Amniotic epithelial cell (primary cell): ENCODE data around the gene MGST2.

ENCODE experiments used
- DNase-seq: peaks from one replicate; pipeline ENCODE4 v3.0.0-alpha.2; 2010; ENCODE audit warnings: low read depth

The MGST2 gene

DNA sequence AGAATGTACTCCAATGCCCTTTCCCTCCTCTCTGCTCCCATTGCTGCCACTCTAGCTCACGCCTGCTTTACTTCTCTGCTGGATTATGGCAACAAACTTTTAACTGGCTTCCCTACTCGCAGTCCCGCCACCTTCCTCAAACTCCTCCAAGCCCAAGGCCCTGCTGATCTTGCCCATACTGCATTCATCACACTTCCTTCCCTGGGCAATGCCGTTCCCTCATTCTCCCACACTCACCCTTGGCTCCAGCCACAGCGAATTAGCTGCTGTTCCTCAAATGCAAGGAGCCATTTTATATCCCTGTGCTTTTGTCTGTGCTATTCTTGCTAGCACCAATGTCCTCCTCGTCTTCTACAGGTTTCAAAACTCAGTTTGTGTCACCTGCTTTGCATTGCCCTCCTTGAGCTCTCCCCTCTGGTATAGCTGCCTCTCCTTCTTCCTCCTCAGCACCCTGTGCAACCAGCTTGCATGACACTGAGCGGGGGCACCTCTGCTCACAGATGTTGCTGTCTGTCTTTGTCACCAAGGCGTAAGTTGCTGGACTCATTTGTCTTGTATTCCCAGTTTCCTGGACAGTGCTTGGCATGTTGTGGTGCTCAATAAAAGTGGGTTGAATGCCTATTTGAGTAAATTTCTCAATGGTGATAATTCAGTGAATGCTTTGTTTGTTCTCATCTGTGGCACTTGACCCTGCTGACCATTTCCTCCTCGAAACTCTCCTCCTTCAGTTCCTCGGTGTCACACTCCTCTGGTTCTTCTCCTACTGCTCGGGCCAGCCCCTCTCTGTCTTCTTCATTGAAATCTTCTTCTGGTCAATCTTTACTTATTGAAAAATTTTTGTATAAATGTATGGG lies 22.4 kb upstream of the MGST2 start:
- DNase-seq: no peak

DNA sequence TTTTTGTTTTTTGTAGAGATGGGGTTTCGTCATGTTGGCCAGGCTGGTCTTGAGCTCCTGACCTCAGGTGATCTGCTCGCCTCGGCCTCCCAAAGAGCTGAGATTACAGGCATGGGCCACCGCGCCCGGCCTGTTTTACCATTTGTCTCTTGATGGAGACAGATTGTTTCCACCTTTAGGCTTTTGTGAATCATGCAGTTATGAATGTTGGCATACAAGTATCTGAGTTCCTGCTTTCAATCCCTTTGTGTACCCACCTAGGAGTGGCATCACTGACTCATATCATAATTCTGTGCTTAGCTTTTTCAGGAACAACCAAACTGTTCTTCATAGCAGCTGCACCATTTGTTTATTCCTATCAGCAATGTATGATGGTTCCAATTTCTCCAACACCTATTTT lies 20.2 kb upstream of the MGST2 start:
- DNase-seq: no peak

DNA sequence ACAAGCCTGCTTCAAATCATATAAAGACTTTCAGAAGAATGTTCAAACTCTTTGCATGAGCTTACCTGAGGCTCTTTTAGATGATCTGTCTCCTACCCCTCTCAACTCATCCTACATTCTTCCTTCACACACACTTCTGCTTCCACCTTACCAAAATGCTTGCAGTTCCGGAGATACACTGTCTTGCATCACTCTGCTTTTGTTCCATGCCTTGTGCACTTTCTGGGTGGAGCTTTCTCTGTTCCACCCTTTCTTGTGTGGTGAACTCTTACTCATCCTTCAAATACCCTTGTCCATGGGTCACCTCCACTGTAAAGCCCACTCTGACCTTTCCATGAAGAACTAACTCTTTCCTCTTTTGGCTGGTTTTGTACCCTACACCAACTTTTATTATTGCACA lies 18.4 kb upstream of the MGST2 start:
- no peak for DNase-seq

- DNase-seq: no peak
Measured at GRCh38 chr4:139647952-139648351, 17.7 kb upstream of the MGST2 start.

GRCh38 chr4:139651282-139652194 lies 14.1 kb upstream of the MGST2 start:
- DNase-seq: peak; percentile 83

DNA sequence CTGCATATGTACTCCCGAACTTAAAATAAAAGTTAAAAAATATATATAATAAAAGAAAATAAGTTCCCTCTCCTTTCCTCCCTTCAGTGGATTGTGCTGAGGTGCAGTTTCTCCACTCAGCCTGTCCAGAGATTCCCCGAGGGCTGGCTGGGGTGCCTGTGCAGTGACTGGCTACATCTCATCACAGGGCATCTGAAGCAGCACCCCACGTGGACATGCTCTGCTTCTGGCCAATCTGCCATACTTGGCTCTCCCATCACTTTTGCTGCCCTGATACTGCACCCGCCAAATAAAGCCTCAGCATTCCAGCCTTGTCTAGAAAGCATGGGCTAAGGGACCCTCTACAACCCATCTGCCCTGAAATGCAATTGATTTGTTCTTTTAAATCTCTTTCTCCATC lies 11.1 kb upstream of the MGST2 start:
- no peak for DNase-seq

GRCh38 chr4:139655116-139655515 lies 10.5 kb upstream of the MGST2 start:
- peak; percentile 57 for DNase-seq

DNA sequence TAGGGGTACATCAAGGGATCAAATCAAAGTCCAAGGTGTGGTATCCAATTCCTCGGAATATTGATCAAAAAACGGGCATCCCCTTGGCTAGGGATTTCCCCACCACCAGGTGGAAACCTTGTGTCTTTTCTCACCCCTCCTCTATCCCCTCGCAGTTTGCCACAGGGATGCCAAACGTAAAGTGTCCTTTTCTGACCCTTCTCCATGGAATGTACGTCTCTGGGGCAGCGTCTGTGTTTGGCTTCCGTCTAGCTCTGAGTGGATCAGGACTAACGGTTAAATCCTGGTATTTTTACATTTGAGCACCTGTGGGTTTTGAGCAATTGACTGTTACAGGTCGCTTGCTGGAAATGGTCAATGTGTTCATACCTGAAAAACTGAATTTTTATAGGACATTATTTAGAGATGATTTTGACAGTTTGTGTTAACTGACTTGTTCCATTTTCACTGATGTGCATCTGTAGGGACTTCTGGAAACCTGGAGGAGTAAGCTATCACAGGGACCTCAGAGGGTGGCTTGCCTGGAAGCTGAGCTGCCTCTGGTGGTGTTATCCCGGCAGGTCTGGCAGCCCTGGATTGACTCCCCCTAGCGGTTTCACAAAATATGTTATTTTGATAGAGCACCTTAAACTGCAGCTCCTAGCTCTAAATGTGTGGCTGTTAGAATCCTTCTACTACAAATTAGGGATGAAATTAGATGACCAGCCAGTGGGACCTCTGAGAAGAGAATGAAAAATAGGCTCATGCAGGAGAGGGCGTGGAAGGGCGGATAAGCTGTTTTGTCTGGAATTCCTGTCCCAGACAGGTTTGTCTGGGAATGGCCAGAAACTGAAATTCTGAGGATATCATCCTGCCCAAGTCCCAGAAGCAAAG lies 8.8 kb upstream of the MGST2 start:
- DNase-seq: peak; percentile 77

GRCh38 chr4:139658185-139658584 lies 7.4 kb upstream of the MGST2 start:
- DNase-seq: peak; percentile 47

GRCh38 chr4:139658586-139659382 lies 6.8 kb upstream of the MGST2 start:
- DNase-seq: no peak

DNA sequence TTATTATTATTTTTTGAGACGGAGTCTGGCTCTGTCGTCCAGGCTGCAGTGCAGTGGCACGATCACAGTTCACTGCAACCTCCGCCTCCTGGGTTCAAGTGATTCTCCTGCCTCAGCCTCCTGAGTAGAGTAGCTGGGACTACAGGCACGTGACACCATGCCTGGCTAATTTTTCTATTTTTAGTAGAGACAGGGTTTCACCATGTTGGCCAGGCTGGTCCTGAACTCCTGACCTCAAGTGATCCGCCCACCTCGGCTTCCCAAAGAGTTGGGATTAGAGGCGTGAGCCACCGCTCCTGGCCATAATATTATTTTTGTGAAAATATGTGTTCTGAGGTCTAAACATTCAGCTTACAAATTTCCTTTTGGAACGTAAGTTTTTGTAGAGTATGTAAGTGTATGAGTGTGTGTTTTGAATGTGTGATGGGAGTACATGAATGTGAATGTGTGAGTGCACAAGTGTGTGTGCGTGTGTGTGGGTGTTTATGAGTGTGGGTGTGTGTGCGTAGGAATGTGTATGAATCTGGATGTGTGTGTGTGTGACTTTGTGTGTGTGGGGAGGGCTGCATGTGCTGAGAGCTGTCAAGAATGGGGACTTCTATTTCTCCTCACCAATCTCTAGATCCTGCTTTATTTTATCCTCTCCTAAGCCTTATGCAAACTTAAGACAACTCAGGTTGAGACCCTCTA lies 5.7 kb upstream of the MGST2 start:
- DNase-seq: no peak

DNA sequence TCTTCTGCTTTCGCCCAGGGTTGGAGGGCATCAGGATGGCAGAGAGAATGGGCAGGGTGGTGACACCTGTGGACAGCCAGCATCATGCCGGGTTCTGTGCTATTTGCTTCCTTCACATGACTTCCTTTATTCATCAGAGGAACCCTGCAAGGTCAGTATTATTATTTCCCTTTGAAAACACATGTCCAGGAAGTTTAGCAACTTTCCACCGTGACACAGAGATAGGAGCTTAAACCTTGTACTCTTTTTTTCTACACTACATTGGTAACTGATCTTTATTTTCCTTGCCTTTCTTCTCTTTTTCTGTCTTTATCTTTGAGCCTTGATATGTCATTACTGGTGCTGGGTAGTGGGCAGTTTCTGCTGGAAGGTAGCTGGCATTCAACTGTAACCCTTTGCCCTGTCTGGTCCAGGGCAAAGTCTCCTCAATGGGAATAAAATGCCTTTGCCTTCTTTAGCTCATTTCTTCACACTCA lies 5.0 kb upstream of the MGST2 start:
- peak; percentile 29 for DNase-seq

DNA sequence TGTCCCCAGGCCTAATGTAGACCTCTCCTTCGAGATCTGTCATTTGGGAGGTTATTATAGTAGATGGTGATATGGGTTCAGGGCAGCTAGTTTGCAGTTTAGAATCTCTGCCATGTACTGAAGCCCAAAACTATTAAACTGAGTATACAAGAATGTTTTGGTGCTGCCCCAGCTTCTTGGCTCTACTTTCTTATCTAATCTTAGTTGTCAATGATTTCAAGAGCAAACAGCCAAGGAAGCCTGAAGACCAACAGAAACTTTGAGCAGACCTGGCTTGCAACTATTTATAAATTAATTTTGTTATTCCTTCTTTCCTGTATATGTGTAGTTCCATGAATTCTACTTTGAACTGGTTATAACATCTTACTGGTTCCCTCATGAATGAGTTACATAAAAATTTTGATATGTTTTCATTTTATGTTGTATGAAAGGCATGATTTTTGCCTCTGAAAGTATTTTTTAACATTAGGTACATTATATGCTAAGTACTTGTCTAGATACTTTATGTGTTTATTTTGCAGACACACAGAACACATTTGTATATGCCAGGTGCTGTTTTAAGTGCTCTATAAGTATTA lies 2.0 kb upstream of the MGST2 start:
- DNase-seq: no peak

DNA sequence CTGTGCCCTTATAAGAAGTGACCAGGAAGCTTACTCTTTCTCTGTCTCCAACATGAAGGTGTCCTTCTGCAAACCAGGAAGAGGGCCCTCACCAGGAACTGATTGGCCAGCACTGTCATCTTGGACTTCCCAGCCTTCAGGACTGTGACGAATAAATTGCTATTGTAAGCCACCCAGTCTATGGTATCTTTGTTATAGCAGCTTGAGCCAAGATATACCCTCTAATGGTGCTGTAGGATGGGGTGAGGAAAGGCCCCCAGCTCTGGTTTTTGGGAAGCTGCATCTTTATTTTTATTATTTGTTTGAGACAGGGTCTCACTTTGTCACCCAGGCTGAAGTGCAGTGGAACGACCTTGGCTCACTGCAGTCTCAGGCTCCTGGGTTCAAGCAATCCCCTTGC lies 1.2 kb upstream of the MGST2 start:
- no peak for DNase-seq

DNA sequence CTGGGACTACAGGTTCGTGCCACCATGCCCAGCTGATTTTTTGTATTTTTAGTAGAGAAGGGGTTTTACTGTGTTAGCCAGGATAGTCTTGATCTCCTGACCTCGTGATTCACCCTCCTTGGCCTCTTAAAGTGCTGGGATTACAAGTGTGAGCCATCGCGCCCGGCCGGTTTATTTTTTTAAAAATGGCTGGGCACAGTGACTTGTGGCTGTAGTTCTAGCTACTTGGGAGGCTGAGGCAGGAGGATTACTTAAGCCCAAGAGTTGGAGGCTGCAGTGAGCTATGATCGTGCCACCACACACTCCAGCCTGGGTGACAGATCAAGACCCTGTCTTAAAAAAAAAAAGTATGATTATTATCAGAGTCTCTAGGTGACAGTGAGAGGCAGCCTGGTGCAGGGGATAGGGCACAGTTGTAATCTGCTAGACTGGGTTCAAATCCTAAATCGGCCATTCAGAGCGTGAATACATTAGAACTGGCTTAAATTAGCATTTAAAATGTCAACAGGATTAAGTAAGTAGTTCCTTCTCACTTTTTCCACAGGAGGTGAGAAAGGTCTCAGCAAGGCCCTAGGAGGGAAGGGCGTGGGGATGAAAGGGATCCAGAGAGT lies 435 bp upstream of the MGST2 start:
- DNase-seq: peak; percentile 31

GRCh38 chr4:139666735-139667281 lies 1.2 kb downstream of the MGST2 start:
- DNase-seq: peak; percentile 83

DNA sequence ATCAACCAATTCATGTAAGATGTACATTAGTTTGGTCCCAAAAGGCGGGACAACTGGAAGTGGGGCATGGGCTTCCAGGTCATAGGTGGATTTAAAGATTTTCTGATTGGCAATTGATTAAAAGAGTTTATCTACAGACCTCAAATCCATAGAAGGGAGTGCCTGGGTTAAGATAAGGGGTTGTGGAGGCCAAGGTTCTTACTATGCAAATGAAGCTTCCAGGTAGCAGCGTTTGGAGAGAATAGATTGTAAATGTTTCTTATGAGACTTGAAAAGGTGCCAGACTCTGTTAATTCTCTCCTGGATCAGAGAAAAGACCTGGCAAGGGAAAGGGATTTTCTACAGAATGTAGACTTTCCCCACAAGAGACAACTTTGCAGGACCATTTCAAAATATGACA lies 2.4 kb downstream of the MGST2 start:
- no peak for DNase-seq

DNA sequence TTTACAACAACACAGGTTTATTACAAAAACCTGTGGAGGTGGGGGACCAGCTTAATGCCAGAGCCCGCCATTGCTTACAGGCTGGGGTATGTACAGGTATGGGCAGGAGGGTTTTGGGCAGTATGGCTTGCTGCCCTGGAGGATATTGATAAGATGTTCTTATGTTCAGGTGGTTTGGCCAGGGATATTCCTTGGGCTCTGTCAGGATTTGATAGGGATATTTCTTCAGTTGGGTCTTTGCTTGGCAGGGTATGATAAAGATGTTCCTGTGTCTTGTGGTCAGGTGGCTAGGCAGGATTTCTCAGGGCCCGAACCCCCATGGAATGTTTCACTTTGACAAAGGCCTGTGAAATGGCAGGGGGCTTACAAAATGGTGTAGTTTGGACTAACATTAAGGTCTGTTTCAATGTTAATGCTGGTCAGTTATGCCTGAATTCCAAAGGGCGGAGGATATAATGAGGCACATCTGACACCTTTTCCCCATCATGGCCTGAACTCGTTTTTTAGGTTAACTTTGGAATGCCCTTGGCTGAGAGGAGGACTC lies 3.1 kb downstream of the MGST2 start:
- DNase-seq: no peak

DNA sequence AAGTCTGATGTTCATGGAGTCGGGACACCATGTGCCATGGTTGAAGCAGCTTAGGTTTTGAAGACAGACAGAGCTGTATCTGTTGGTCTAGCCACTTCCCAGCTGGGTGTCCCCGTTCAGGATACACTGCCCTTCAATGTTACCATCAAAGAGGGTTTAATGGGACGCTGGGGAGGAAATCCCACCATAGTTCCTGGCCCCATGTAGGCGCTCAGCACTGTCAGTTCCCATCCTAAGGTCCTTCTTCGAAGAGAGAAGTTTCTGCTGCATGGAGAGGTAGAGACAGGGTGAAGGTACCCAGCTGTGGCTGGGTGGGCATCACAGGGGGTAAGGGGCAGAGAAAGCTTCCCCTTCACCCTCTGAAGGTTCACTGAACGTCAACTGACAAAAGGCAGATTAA lies 3.7 kb downstream of the MGST2 start:
- DNase-seq: no peak
